Measurements from ENCODE around the gene PRSS12.
"Not testable (repeated sequence)": the region's sequence is repeated elsewhere in the genome, so short reads cannot be mapped to it uniquely, and the experiment has no call there.

Gene PRSS12, protein sequence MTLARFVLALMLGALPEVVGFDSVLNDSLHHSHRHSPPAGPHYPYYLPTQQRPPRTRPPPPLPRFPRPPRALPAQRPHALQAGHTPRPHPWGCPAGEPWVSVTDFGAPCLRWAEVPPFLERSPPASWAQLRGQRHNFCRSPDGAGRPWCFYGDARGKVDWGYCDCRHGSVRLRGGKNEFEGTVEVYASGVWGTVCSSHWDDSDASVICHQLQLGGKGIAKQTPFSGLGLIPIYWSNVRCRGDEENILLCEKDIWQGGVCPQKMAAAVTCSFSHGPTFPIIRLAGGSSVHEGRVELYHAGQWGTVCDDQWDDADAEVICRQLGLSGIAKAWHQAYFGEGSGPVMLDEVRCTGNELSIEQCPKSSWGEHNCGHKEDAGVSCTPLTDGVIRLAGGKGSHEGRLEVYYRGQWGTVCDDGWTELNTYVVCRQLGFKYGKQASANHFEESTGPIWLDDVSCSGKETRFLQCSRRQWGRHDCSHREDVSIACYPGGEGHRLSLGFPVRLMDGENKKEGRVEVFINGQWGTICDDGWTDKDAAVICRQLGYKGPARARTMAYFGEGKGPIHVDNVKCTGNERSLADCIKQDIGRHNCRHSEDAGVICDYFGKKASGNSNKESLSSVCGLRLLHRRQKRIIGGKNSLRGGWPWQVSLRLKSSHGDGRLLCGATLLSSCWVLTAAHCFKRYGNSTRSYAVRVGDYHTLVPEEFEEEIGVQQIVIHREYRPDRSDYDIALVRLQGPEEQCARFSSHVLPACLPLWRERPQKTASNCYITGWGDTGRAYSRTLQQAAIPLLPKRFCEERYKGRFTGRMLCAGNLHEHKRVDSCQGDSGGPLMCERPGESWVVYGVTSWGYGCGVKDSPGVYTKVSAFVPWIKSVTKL

DNA sequence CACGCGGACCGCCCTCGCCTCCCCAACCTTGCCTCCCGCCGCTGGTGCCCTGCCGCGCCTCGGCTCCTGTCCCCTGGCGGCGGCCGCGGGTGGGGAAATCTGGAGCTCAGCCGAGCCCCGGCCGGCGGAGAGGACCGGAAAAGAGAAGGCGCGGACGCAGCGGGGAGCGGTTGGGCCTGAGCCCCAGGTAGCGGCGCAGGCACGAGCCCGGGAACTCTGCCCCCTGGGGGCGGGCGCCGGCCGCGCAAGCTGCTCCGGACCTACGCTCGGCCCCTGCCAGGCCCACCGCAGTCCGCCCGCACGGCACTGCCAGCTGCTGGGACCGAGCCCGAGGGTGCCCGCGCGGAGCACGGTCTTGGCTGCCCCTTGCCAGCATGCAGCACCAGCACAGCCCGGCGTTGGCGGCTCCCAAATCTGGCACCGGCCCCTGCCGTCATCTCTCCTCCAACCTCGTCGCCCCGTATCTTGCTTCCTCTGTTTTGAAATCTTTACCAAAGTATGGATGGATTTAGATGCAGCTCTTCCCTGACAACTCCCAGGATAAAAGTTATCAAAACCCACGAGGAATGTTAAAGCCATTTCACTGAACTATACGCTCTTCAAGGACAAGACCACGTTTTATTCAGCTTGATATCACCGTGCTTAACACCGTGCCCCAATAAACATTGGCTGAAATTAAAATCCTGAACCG lies at the start of gene PRSS12:
TSS of gene PRSS12 (minus strand) at position 161 of the 691 bp plus-strand sequence. CDS start 283 bp downstream, outside the sequence.
- DNase-seq = no peak

DNA sequence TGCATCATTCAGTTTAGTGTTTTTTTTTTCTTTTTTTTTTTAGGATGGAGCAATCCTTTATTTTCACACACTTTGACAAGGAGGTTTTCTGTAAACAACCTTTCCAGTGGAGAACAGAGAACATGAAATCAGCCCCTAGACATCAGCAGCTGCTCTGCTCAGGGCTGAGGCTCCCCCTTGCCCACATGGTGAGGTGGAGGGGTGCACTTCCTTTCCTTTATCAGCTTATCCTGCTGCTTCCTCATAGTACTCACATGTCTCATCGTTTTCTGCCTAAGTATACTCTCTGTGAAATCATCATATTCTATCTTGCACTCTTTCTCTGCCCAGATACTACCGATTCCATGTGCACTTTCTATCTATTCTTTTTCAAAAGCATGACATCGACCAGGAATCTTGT lies 47.6 kb upstream of the PRSS12 start:
- DNase-seq = no peak

DNA sequence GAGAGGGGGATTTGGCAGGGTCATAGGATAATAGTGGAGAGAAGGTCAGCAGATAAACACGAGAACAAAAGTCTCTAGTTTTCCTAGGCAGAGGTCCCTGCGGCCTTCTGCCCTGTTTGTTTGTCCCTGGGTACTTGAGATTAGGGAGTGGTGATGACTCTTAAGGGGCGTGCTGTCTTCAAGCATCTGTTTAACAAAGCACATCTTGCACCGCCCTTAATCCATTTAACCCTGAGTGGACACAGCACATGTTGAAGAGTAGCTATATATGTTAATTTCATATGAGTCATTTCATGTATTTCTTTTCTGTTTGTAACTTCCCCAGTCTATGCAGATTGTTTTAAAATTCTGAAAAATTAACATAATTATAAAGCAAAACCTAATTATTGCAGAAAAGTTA lies 47.1 kb upstream of the PRSS12 start:
- not testable (repeated sequence) for DNase-seq

DNA sequence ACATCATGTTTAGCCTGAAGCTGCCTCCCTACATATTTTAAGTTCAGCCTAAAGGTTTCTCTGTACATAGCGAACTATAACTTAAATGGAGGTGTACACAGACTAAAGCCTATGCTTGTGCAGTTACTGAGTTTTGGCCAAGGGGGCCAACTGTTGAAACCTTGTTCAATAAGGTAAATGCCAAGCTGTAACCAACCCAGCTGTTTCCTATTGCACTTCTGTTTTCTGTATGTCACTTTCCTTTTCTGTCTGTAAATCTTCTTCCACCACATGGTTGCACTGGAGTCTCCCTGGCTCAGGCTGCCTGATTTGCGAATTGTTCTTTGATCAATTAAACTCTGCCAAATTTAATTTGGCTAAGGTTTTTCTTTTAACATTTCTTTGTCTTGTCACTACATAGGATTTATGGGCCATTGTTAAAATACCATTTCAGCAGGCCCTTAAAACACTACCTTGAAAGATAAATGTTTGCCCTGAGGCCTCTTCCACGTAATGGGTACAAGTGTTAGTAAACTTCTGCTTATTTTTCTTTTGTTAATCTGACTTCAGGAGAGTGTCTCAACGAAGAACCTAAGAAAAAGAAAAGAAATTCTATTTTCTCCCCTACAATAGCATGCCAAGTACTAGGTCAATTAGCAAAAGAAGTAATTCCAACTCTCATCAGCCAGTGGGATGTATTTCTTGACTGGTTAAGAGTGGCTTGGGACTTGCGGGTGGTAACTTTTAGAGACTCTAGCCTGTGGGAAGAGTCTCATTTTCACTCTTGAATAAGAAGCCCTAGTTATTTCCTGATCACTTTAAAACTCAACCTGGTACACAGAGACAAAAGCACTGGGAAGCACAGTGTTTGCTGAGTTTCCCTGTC lies 45.7 kb upstream of the PRSS12 start:
- no peak for DNase-seq

DNA sequence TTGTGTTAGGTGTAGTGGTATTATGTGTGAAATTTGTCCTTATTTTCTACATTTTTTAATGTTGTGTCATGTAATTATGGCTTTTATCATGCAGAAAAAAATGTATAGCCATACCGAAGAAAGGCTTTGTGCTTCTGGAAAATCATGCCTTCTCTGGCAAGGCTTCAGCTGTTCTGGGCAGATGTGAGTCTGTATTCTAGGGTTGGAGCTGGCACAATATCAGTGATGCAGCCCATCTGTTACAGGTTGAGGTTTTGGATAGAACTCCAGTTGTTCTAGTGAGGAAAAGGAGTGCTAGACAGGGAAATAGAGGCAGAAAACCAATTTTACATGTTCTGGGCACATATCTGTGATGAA lies 44.8 kb upstream of the PRSS12 start:
- no peak for DNase-seq

DNA sequence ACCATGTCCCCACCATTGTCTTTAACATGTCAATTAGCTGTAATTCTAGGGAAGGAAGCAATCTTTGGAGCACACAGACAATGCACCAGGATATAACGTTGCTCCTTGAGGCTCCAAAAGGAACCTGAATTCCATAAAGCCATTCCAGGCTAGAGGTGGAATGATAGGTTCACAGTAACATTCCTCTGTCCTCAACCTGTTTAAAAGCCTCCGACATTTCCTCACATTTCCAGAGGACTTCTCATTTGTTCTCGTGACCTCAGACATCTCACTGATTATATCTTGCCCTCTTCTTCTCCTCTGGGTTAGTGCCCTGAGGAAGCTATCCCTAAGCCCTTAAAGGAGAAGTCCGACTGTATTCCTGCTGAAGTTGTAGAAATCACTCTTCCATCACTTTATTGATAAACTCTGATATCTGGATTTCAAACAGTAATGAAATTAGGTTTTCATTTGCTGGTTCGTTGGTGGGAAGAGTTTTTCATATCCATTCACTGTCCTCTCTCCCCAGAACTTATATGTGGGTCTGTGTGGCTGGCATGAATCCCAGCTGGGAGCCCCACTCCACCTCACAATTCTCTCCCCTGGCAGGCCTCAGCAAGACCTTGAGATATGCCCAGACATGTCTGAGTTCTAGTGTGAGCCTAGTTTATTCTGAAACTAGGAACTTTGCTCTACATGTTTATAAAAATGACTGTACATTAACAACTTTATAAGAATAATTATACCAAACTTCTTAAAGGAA lies 44.2 kb upstream of the PRSS12 start:
- no peak for DNase-seq

DNA sequence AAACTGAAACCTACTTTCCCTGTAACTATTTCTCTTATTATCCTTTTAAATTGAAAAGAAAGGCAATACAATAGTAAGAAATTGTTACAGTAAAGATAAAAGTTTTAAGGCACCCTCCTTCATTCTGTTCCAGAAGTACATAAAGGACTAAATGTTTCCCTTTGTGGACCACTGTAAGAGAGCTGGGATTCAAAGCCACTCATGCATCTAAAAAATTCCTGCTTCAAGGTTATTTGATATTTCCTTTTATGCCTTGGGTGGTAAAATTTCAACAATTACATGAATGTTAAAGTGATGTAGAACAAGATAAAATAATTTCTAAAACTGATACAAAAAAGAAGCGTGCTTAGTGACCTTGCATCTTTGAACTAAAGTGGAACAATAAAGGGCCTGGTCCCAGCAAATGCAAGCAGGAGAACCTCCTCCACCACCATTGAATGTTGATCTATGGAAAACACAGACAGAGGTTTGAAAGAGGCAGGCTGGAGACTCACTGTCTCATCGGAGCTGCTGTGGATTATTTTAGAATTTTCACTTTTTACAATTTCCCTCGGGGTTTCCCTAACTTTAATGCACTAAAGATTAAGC lies 42.3 kb upstream of the PRSS12 start:
- no peak for DNase-seq

DNA sequence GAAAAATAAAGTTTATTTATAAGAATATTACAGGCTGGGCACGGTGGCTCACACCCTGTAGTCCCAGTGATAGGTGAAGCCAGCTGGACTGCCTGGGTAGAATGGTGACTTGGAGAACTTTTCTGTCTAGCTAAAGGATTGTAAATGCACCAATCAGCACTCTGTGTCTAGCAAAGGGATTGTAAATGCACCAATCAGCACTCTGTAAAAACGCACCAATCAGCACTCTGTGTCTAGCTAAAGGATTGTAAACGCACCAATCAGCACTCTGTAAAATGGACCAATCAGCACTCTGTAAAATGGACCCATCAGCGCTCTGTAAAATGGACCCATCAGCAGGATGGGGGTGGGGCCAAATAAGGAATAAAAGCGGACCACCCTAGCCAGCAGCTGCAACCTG lies 39.7 kb upstream of the PRSS12 start:
- not testable (repeated sequence) for DNase-seq

DNA sequence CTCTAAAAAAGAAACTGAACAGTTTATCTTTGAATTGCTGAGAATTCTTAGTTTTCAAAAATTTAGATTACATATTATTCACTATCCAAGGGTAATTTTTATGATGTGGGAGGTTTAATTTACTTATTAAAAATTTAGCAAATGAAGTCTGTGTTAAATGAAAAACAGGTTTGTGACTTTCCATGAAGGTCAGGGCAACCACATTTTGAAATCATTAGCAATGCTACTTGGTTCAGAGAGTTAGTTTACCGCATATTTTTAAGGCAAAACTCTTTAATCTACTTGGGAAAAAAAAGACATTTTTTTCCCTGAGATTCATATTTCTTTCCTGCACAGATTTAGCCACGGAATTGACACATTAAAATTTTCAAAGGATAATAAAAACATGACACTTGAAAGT lies 37.3 kb upstream of the PRSS12 start:
- no peak for DNase-seq

DNA sequence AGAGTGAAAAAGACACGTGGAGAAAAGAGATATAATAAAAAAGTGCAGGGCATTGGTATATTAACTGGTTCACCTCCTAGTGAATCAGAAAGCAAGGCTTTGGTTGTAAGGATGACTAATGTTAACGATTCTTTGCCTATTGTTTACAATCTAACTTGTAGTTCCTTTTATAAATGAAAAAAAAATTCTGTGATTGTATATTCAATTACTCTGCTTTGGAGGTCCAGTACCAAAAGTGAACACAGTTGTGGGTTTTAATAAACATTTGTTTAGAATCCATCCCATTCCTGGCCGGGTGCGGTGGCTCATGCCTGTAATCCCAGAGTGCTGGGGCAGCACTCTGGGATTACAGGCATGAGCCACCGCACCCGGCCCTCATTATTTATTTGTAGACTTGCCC lies 36.9 kb upstream of the PRSS12 start:
- no peak for DNase-seq

DNA sequence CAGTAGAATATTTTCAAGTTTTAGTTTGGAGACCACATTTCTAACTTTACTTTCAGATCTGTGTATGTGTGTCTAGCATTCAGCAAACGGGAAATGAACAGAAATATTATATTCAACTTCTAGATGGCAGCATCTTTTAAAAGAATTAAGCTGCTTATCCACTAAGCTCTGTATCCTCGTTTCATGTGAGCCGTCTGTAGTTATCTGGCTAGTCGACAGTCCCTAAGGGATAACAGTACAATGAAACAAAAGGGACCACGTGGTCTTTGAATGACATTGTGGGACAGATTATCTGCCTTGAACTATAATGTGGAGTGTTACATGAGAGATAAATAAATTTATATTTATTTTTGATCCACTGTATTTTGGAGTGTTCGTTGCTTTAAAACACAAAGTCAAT lies 35.8 kb upstream of the PRSS12 start:
- no peak for DNase-seq

DNA sequence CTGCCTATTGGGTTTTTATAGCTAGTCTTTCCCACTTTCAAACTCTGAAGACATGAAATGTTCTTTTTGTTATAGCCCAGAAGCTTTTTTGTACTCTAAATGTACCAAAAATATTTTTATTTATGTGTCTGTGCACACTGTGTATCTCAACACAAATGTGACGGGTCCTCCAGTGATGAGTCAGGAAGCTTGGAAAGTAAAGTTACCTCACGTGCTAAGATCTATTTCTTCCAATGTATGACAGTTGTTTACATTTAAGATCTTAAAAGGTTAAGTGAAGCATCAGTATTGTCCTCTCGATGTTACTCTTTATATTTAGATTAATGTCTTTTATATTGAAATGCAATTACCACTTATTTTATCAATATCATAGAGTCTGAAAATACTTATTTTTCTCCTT lies 29.1 kb upstream of the PRSS12 start:
- DNase-seq = no peak

DNA sequence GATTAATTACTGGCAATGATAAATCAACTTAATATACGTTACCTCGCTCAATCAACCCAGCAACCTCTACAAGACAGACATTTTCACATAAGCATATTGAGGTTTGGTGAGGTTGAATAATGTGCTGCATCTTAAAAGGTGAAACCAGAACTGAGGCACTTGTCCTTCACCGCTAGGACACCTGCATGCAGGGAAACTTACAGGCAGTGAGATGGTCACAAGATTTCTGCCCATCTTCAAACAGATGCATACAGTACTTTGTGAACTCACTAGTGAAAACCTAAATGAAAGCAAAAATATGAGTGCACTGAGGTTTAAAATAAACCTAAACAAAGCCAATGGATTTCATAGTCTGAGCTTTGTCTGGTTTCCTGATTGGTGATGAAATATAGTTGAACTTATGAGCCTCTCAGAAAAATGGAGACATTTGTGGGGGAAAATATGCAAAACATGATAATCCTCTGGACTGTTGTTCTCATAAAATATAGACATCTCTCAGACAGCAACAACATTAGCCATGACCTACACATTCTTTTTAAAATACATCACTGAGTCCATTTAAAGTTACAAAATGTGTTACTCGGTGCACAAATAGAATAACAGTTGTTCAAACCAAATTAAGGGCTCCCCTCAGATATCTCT lies 20.9 kb upstream of the PRSS12 start:
- DNase-seq = no peak

DNA sequence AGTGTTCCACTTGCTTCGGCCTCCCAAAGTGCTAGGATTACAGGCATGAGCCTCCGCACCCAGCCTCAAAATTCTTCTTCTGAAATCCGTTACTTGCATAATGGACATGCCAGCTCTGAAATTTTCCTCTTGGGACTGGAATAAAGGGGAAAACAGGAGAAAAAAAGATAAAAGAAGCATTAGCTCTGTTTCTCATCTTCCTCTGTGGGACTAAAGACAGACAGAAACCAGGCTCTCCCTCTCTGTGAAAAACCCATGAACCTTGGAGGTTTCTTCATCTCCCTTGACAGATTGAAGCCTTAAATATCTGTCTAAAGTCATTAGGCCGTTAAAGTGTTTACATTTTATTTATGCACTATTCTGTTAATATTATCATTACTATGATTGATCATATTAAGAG lies 19.4 kb upstream of the PRSS12 start:
- no peak for DNase-seq

DNA sequence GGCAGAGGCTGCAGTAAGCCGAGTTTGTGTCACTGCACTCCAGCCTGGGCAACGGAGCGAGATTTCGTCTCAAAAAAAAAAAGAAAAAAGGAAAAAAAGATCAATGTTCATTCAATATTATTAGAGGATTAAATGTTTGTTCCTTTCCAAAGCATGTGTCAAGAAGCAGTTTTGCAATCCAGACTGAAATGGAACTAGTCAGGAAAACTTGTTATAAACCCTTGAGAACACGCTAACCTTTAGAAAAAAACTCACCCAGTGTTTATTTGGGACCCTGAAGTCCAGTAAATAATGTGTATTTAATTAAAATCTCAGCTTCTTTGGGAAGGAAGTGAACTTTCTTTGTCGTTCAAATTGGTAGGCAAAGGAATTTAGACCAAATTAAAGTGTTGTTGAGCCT lies 16.4 kb upstream of the PRSS12 start:
- DNase-seq = no peak

DNA sequence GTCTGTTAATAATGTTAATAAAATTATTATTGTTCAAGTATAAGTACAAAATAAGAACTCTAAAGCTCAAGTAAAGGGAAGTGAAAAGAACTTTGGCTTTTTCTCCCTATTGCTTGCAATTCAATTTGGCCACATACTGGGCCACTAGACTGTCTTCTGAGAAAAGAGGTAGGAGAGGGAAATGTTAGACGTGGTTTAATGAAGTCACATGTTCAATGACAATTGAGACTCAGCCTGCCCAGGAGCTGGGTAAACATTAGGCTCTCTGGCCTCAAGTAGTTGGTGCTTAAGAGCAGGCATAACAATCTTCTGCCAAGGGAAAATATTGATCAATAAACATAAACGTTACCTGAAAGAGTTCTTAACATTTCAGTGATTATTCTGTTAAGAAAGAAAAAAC lies 15.1 kb upstream of the PRSS12 start:
- no peak for DNase-seq

DNA sequence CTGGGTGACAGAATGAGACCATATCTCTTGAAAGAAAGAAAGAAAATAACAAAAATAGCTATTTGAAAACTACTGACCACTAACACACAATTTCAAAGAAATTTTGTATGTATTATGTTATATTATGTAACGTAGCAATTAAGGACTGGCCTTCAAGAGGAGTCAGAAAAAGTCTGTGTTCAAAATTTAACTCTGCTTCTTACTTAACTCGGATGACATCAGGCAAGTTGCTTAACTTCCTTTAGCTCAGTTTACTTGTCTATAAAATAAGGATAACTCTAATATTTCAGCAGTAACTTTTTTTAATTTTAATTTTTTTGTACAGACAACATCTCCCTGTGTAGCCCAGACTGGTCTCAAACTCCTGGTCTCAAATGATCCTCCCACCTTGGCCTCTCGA lies 14.6 kb upstream of the PRSS12 start:
- DNase-seq = no peak

DNA sequence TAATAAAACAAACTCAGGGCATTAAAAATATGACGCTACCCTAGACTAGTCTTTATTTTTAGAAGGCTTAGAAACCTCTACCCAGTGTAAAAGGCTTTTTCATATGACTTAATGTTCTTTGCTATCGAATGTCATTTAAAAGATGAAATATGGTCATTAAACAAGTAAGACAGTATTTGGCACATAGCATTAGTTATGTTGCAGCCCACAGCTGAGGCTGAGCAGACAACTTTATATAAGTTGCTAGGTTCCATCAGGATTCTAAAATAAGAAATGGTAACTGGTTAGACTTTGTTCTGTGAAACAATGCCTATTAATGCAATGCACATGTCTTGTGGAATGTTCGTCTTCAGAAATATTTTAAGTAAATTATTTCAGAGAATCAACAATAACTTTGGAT lies 10.4 kb upstream of the PRSS12 start:
- DNase-seq = no peak

DNA sequence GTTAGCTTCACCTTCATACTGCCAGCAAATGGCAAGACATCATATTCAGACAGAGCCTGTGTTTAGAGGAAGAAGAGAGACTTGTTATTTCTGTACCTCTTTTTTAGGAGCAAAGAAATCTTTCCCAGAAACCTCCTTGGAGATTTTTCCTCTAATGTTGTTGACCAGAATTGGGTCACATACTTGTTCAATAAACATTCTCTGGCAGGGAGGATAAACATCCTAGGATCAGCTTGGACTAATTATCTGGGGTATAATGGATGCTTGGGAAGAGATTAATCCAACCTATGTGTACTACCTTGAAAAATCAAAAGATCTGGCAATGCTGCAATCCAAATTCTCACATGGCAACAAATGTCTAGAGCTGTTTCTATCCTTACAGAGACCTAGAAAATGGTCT lies 8.4 kb upstream of the PRSS12 start:
- DNase-seq = no peak

DNA sequence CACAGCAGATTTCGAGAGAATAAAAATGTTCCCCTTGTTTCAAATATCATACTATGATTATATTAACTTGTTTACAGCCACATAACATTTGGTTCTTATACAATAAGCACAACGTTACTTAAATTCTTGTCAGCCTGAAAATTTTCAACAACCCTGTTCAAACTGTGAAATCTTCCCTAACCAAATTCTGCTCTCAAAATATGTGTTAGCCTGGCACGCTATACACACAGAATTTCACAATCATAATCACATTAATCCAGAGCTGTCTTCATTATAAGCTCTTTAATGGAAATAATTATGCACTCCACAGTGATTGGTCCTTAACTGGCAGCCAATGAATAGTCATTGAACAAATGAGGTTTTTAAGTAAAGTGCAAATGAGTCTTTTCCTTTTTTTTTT lies 7.3 kb upstream of the PRSS12 start:
- DNase-seq = no peak

DNA sequence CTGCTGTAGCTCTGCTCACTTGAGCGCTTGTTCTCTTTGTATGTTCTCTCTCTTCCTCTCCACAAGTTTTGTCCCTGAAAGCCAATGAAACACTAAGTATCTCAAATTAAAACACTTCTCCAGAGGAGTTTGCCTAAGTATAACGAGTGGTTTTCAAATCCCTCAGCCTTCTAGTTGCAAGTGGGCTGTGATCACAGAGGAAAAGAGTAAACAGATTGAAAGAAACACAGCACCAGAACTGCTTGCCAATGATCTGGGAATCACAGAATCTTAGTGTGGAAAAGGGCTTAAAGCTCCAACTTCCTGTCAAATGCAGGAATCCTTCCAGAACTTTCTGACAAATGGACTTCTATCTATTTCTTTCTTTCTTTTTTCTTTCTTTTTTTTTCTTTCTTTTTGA lies 4.8 kb upstream of the PRSS12 start:
- DNase-seq = no peak
